Activated CD4-positive, alpha-beta T cell treated with anti-CD3 and anti-CD28 coated beads, Interleukin-2, amount 50 U/mL, for 48 hours (primary cell): ENCODE measurements around the gene MOSMO.
"Not testable (repeated sequence)": the region's sequence is repeated elsewhere in the genome, so short reads cannot be mapped to it uniquely, and the experiment has no call there.

Experiments
- DNase-seq, 2 experiments: peaks; one replicate each; pipeline ENCODE4 v3.0.0-alpha.2; 2020

MOSMO gene

DNA sequence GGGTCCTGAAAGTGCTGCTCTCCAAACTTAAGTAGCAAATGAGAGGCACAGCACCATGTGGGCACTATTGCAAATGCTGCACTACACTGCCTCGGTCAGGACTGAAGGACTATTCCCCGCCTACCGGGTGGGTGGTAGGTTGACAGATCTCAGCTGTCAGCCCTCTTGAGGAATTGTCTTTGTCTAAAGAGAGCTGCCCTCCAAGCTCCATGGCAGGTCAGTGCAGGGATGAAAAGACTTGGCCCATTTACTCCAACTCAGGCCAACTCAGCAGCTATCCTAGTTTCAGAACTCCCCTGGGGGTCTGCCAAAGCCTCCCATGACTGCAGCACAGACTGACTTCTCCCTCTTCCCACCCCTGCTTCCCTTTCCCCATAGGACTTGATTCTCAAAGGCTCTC, 3.6 kb upstream of the MOSMO start:
- DNase-seq, result no peak

DNA sequence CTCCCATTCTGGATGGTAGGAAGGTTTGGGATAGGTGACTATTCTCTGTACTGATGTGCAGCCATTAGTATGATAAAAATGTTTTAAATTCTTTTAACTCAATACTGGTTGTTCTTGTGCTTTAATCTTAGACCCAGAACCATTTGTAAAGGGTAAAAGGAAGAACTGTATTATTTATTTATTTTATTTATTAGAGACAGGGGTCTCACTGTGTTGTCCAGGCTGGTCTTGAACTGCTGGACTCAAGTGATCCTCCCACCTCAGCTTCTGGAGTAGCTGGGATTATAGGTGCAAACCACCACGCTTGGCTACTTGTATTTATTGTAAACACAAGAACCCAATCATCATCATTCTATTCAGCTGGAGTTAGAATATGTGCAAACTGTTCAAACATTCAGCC, 2.2 kb upstream of the MOSMO start:
- no peak for DNase-seq

DNA sequence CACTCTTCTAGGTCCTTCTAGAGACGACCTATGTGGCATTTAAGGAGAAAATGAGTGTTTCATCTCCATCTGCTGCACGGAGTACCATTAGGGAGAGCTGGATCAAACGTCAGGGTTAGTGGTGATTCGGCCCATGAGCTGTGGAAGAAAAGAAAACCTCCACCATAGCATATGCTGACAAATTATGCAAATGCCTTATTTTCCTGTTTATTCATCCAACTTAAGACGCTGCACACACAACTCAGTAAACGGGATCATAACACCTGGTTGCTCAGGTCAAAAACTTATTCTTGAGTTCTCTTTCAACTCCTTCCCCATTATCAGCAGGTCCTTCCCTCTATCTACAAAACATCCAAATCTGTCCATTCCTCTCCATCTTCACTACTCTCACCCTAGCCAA, 1.3 kb upstream of the MOSMO start:
- DNase-seq, result no peak

DNA sequence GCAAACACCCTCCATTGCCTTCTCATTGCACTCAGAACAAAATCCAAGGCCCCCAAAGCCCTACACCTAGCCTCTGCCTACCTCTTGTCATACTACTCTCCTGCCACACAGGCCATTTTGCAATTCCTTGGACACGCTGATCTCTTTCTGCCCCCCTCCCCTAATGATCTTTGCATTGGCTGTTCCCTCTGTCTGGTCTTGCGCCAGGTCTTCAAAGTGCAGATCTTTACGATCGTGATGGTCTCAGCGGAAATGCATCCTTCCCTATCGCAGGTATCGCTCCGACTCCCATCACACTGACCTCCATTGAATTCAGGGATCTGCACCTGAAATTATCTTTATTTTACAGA, 777 bp upstream of the MOSMO start:
- DNase-seq, result no peak

DNA sequence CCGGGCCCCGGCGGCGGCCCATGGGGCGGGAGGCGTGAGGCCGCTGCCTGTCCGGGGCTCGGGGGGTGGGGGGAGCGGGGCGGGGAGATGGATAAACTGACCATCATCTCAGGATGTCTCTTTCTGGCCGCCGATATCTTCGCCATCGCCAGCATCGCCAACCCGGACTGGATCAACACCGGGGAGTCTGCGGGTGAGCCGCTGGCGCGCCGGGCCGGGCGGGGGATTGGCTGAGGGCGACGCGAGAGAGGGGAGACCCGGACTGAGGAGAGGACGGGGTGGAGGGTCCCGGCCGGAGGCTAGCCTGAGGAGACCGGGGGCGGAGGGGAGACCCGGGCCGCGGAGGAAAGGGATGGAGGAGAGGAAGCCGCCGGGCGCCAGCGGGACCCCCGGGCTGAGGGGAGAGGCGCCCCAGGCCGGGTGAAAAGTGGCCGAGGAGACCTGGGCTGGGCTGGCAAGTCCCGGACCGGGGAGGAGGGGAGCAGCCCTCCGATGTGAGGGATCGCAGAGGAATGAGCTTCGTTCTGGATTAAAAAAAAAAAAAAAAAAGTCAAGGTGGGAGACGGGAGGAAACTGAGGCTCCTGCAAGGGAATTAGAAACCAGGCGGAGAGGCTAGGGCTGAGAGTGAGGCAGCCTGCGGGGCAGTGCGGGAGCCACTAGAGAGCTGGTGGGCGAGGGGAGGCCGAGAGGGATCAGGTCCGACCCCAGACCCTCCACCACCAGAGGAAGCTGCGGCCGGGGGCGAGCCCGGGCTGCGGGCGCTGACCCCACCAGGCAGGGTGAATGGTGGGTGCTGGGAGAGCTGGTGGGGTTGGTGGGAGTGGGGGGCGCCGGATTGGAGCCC, 526 bp downstream of the MOSMO start:
- peak; percentile 36 to 38 for DNase-seq

DNA sequence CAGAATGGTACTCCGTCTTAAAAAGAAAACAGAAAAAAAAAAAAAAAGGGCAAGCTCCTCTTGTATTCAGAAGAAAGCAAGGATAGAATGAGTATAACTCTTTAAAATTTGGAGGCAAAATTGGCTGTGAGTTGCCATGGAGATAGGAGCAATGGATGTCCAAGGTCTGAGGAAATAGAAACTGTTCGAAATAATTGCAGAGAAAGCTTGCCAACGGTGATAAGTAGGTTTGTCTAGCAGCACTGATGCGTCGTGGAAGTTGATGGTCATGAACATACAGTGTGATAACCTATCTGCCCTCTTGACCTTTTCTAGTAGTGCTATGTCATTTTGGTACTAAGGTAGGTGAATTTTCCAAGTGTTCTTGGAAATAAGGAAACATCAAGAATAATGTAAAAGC, 3.0 kb downstream of the MOSMO start:
- DNase-seq, result no peak

DNA sequence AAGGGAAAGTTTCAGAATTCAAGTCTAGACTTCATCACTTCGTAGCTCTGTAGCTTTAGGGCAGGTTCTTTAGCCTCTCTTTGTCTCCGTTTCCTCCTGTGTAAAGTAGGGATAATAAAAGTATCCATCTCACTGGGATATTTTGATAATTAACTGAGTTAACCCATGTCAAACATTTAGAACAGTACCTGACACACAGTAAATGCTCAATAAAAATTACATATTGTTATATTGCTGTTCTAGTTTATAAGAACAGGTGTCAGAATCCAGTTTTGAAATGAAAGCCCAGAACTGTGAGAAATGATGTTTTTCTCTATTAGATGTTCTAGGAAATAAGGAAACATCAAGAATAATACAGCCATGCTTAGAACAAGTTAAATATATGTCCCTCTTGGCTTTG, 4.3 kb downstream of the MOSMO start:
- no peak for DNase-seq

DNA sequence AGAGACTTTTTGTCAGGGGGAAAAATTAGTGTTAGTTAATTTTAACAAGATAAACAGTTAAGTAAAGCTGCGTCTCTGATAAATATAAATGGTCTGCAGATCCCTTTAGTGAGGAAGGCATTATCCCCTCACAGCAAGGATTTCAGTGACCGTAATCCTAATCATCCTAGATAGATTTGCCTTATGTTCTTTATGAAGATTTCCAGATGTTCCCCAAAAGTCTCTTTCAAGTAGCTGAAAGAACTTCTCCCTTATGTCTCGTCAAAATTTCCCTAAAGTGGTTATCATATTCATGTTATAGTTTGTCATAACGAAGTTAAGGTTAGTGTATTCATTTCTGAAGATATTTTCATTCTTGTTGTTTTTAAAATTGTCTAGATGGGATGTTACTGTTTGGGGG, 5.6 kb downstream of the MOSMO start:
- DNase-seq, result no peak

DNA sequence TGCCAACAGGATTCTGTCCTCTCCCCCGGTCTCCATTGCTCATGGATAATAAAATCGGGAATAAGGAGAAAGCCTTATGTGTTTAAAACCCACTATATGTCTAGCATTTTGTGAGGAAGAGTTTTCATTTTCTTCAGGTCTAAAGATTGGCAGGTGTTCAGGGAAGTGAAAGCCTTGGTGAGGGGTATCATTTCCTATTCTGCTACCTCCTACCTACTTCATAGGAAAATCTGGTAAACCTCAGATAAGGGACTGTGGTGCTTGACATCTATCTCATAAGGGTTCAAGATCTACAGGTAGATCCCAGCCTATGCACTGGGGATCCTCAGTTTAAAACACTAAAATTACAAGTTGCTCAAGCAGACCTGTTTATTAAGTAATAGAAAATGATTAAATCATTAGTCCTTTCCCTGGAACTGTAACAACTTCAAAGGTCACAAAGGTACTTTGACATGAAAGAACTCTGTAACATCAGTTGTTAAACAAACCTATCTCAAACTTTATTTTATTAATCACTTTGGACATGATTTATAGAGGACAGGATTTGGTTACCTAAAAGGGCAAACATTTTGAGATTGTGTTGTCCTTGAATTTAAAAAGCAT, 6.5 kb downstream of the MOSMO start:
- no peak for DNase-seq

DNA sequence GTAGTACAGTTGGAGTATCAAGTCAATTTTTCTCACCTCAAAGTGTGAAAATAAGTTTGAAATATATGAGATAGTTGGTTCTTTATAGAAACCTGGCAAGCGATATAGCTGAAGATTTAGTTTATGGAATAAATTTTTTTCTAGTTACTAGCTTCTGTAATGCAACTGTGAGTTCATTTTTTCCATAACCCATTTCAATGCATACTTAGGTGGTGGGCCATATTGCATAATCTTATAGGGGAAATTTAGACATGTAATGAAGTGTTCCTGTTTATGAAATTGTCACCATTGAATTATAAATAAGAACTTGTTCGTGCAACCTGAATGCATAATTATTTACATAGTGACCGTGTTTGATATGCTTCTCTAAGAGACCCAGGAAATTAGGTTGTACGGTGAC, 9.0 kb downstream of the MOSMO start:
- no peak for DNase-seq

DNA sequence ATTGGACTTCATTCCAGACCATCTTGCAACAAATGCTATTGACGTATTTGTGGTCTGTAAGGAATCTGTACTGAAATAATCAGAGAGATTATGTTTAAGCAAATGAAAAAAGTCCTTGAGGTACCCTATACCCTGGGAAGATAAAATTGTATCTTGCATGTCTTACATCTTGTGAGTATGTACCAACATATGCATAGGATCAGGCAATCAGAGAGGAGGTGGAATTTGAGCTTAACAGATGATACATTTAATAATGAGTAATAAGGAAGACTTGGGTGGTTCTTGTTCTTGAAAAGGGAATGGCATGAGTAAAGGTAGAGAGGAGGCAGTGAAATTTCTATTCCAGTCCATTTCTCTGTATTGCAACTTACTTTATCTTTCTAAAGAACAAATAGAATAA, 10.6 kb downstream of the MOSMO start:
- no peak for DNase-seq

DNA sequence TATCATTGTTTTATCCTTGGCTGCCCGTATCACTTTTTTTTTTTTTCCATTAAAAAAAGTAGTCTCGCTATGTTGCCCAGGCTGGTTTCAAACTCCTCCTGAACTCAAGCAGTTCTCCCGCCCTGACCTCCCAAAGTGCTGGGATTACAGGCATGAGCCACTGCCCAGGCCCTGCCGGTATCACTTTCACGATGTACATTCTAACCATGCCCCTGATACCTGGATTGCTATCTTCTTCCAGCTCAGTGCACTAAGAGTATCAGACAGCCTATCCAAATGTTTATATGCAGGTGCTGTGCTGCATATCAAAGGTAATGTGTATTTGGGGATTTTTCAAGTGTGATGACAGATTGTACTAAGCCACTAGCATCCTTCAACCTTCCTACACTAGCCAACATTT, 14.2 kb downstream of the MOSMO start:
- no peak for DNase-seq

DNA sequence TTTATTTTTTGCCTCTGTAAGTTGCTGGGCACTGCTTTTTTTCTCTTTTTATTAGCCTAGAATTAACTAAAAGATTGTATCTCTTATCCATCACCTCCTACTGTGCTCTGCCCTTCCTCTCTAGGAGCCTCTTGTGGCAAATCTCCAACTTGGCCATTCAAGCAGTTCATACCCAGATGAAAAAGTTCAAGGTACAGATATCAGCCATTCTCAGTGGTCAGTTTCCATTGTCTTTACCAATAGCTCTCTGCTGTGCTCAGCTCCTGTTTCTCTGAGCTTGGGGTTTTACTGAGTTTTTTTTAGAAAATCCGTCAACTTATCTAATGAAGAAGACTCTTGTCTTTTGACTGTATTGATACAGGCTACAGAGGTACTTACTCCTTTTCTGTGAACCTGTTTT, 15.6 kb downstream of the MOSMO start:
- no peak for DNase-seq

DNA sequence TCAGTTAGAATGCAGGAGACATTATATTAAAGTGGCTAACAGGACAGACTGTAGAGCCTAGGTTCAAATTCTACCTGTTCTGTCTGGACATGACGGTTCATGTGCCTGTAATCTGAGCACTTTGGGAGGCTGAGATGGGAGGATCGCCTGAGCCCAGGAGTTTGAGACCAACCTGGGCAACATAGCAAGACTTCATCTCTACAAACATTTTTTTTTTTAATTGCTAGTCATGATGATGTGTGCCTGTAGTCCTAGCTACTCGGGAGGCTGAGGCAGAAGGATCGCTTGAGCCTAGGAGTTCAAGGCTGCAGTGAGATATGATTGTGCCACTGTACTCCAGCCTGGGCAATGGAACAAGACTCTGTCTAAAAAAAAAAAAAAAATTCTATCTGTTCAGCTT, 16.9 kb downstream of the MOSMO start:
- not testable (repeated sequence) for DNase-seq

DNA sequence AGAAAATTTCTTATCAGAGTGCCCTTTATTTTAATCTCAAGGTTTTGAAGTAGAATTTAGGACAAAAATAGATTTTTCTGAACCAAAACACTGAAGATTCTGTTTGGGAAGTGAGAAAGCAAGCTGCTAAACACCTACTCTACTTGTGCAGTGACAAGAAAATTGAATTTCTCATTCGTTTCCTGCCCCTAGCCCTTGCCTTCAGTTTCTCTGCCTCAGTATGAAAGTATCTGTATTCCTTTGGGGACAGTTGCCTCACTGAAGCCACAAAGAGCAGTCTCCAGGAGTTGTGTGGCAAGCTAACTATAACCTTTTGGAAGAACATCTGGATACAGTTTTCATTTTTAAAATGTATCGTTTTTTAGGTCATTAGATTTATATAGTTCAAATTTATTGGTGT, 19.7 kb downstream of the MOSMO start:
- DNase-seq, result no peak

DNA sequence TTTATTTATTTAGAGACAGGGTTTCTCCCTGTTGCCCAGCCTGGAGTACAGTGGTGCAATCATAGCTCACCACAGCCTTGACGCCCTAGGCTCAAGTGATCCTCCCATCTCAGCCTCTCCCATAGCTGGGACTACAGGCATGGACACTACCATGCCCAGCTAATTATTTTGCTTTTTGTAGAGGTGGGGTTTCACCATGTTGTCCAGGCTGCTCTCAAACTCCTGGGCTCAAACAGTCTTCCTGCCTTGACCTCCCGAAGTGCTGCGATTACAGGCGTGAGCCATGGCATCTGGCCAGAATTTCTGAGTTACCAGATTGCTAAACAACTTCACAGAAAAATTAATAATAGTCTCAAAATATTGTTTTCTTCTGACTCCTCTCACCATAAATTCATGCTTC, 21.7 kb downstream of the MOSMO start:
- no peak for DNase-seq

DNA sequence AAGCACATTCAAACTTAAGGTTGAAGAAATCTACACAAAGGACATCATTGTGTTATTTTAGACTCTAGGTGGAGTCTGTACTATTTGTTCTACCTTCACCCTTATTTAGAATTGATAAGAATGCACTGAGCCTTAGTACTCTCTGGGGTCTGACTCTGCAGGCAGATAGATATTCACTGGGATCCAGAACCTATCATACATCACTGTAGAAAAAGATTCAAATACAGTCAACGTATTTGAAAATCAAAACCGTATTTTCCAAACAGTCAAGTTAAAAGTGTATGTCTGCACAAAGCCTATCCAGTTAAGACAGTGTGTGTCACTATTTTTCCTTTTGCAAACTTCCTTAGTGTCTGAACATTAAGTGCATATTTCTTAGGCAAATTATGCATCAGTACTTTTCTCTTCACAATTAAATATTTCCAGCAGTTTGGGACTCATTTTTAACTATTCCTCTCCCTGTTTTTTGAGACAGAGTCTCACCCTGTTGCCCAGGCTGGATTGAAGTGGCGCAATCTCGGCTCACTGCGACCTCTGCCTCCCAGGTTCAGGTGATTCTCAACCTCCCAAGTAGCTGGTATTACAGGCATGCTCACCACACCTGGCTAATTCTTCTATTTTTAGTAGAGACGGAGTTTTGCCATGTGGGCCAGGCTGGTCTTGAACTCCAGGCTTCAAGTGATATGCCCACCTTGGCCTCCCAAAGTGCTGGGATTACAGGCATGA, 22.3 kb downstream of the MOSMO start:
- DNase-seq, result no peak

DNA sequence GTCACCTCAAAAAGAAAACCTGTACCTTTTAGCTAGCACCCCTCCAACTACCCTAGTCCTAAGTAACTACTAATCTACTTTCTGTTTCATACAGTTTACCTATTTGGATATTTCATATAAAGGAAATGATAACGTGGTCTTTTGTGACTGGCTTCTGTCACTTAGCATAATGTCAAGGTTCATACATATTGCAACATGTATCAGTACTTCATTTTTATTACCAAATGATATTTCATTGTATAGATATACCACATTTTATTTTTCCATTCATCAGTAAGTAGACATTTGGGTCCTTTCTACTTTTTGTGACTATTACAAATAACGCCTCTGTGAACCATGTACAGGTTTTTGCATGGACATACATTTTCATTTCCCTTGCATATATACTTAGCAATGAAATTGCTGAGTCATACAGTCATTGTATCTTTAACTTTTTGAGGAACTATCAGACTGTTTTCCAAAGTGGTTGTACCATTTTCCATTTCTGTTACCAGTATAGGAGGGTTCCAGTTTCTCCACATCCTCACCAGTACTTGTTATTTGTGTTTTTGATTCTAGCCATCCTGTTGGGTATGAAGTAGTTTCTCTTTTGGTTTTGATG, 23.7 kb downstream of the MOSMO start:
- DNase-seq, result no peak

DNA sequence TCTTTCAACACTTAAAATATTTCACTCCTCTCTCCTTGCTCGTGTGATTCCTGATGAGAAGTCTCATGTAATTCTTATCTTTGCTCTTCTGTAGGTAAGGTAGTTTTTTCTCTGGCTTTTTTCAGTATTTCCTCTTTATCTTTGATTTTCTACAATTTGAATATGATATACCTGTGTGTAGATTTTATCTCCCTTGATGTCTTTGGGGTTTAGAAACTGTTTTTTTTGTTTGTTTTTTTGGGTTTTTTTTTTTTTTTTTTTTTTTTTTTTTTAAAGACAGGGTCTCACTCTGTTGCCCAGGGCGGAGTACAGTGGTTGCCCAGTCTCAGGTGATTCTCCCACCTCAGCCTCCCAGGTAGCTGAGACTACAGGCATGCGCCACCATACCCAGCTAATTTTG, 26.6 kb downstream of the MOSMO start:
- no peak for DNase-seq

DNA sequence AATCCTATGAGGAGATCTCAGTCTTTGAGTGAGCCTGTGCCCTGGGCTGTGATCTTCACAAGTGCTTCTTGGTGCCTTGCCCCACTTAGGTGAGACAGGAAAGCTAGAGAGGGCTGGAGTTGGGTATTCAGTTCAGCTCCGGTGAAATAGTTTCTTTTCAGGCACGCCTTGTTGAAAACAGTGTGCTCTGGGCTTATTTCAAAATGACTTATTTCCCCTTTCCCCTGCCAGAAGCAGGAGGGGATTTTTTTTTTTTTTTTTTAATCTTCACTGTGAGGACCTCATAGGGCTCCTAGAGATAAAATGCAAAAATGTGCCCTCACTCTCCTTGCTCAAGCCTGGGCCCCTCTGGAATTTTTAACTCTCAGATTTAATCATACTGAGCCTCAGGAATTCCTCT, 27.2 kb downstream of the MOSMO start:
- DNase-seq, result no peak

DNA sequence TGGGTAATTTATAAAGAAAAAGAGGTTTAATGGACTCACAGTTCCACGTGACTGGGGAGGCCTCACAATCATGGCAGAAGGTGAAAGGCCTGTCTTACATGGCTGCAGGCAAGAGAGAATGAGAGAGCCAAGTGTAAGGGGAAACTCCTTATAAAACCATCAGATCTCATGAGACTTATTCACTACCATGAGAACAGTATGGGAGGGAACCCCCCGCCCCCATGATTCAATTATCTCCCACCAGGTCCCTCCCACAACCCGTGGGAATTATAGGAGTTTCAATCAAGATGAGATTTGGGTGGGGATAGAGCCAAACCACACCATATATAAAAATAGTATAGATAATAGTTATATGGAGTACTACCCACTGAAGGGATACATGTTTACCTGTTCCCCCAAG, 36.0 kb downstream of the MOSMO start:
- not testable (repeated sequence) for DNase-seq

DNA sequence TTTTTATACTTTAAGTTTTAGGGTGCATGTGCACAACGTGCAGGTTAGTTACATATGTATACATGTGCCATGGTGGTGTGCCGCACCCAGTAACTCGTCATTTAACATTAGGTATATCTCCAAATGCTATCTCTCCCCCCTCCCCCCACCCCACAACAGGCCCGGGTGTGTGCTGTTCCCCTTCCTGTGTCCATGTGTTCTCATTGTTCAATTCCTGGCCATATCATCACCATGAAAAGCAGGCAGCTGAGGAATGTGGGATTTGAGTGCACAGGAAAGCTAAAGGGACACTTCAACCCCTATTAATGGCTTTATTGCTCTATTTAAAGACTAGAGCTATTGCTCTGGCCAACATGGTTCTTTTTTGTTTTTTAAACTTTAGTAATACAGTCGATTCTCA, 38.0 kb downstream of the MOSMO start:
- not testable (repeated sequence) for DNase-seq

DNA sequence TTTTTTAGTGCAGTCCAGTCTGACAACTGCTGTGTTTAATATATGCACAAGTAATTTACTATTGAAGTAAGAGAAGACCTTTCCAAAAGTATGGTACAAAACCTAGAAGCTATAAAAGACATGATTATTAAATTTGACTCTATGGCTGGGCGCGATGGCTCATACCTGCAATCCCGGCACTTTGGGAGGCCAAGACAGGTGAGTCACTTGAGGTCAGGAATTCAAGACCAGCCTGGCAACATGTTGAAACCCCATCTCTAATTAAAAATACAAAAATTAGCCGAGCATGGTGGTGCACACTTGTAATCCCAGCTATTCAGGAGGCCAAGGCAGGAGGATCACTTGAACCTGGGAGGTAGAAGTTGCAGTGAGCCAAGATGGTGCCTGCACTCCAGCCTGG, 43.1 kb downstream of the MOSMO start:
- no peak for DNase-seq

DNA sequence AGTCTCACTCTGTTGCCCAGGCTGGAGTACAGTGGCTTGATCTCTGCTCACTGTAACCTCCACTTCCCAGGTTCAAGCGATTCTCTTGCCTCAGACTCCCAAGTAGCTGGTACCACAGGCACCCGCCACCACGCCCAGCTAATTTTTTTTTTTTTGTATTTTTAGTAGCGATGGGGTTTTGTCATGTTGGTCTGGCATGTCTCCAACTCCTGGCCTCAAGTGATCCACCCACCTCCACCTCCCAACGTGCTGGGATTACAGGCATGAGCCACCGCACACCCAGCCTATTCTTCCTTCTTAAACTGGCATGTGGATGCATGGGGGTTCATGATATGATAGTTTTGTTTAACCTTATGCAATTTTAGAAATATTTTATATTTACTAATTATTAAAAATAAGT, 45.1 kb downstream of the MOSMO start:
- no peak for DNase-seq
